Measurements from ENCODE around the gene MAP4K3. TPM values are rescaled to one million over a fixed set of nuclear protein-coding genes. Genes with fewer than 3 reads are reported as not detected.
A peak's percentile ranks its signal among the peaks of the same experiment; 100 is the strongest.

The MAP4K3 gene
- total RNA-seq, 1 donor from 2014 or later = 16.6 TPM

DNA sequence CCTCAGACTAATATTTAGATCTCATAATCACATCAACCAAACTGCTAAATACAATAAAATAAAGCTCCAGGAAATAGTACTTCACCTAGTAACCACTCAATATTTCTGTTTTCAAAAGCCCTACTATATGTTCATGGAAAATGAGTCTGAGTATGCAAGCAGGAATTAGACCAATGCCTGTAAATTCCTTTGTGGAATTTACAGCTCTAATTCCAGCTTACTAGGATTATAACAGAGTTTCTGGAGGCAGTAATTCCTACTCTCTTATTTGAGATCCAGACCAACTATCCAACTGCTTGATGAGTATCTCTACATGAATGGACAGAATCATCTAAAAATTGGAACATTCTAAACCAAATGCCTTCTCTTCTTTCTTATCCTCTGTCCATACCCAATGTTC lies 204.9 kb downstream of the MAP4K3 start:
- Mint-ChIP-seq H3K27ac (no peak overlapping the region), H3K4me3 (no peak overlapping the region), H3K27me3 (peaks cover 5% of the 10 kb centered on the region), H3K4me1 (peaks cover 18% of the 10 kb centered on the region), H3K9me3 (peaks cover 8% of the 10 kb centered on the region), H3K36me3 (ENCODE audit: low read depth) (peaks cover 4% of the 10 kb centered on the region)
- intact Hi-C loops (cut with micrococcal nuclease) = no loop called here
- DNase-seq = no peak

DNA sequence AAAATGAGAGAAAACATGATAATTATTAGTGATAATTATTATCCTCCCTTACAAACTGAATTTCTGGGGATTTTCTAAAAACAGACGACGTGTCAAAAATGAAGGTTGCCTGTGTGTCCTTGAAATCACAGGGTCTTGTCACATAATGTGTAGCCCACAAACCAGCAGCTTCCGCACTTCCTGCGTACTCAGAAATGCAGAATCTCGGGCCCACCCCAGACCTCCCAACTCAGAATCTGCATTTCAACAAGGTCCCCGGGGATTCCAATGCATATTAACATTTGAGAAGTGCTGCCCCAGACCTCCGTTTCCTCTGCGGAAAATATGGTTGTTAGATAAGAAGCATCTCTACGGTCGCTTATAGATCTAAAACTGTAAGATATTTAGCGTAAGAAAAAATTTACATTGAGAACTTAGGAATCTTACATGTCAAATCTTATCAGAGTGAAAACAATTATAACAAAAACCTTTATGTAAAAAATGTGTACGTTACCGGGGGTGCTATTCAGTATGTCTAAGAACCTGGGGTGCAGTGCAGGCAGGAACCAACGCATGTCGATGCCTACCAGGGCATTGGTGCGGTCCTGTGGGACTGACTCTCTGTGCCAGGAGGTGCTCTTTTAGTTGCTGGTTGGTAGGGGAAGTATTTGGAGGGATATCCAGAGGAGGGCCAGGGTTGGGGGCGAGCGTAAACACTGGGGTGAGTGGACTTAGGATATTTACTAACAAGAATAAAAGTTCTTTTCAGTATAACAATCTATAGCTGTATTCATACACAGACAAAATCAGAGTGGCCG lies 208.5 kb downstream of the MAP4K3 start:
- peaks cover 2% of the 10 kb centered on the region for H3K27me3 Mint-ChIP-seq
- H3K4me3 Mint-ChIP-seq = peak overlapping the region; percentile 63
- H3K9me3 Mint-ChIP-seq = no peaks in the 10 kb centered on the region
- peak; percentile 81 for DNase-seq
- H3K36me3 Mint-ChIP-seq (ENCODE audit: low read depth) = no peaks in the 10 kb centered on the region
- intact Hi-C loops (cut with micrococcal nuclease) = loop anchor here (1.0 to 10.0 kb wide), 5 partner anchors 104 to 484 kb away; no protein-coding TSS in a partner anchor
- H3K27ac Mint-ChIP-seq = peak overlapping the region; percentile 87
- H3K4me1 Mint-ChIP-seq = peaks cover 39% of the 10 kb centered on the region

DNA sequence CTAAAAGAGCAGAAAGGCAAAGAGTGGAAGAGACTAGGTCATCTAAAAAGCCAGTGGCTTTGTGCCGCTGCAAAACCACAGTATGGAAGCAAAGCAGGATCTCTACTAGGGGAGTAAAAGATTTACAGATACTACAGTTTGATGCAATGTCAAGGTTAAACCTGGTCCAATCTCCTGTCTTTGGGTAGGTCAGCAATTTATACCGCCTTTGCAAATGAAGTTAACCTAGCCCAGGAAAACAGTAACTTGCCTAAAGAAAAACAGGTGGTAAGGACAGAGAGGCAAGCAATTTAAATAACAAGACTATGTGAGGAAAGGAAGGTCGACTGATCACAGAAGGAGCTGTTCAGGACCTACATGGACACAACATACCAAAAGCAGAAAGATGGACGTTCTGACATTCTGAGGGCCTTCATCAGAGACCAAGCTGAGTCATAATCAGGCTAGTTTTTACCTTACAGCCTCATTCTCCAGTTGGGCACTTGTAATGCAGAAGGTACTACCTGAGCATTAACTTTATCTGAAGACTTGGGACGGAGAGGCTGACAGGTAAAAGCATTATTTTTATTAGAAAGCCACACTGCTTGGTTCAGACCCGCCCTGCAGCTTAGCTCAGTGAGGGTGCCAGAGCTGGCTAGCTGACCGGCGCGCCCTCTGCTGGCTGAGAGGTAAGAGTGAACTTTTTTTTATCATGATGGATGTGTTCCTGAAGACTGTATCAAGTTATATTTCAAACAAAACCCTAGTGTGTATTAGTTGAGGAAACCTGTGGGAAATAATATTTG lies 209.3 kb downstream of the MAP4K3 start:
- H3K4me1 Mint-ChIP-seq = peaks cover 39% of the 10 kb centered on the region
- no peaks in the 10 kb centered on the region for H3K27me3 Mint-ChIP-seq
- intact Hi-C loops (cut with micrococcal nuclease) = loop anchor here (1.0 to 10.0 kb wide), 4 partner anchors 104 to 483 kb away; no protein-coding TSS in a partner anchor
- H3K9me3 Mint-ChIP-seq = no peaks in the 10 kb centered on the region
- H3K4me3 Mint-ChIP-seq = peak overlapping the region; percentile 65
- no peaks in the 10 kb centered on the region for H3K36me3 Mint-ChIP-seq (ENCODE audit: low read depth)
- DNase-seq = peak; percentile 94
- H3K27ac Mint-ChIP-seq = peak overlapping the region; percentile 87

DNA sequence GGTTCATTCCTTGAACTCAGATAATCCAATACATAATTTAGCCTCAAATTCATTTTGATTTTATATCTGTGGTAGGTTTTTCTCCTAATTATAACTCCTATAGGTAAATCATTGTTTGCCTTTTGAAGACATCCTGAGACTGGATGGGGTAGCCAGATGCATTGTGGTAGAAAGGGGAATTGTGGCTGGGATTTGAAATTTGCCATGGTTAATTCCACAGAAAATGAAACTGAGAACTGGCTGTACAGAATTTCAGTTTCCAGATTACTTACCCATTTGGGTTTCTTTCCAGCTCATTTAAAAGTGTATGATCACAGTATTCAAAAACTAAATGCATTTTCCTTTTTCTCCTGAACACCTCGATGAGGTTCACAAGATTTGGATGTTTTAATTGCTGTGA lies 211.5 kb downstream of the MAP4K3 start:
- DNase-seq = peak; percentile 61
- Mint-ChIP-seq H3K27ac (peak overlapping the region; percentile 40), H3K9me3 (peaks cover 9% of the 10 kb centered on the region), H3K27me3 (no peaks in the 10 kb centered on the region), H3K4me3 (peak overlapping the region; percentile 31), H3K36me3 (ENCODE audit: low read depth) (peaks cover 4% of the 10 kb centered on the region), H3K4me1 (peaks cover 42% of the 10 kb centered on the region)
- intact Hi-C loops (cut with micrococcal nuclease) = loop anchor here (1.0 to 10.0 kb wide), 3 partner anchors 8 to 481 kb away; no protein-coding TSS in a partner anchor

DNA sequence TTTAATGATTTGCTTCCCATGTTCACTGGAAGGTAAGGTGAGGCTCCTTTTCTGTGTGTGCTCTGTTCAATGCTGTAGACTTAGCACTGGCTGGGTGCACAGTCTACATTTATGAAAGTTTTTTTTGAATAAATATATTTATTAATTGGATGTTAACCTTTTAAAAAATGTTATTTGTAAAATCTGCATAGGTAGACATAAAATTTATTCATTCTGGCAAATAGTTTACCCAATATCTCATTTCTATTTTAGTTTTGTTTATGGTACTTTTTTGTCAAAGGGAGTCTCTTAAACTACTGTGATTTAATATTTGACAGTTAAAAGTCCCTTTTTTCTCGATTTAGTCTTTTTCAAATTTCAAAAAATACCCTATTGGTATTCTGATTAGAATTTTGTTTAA lies 213.2 kb downstream of the MAP4K3 start:
- no peak overlapping the region for H3K27ac Mint-ChIP-seq
- H3K36me3 Mint-ChIP-seq (ENCODE audit: low read depth) = peaks cover 4% of the 10 kb centered on the region
- H3K27me3 Mint-ChIP-seq = no peaks in the 10 kb centered on the region
- H3K4me3 Mint-ChIP-seq = no peak overlapping the region
- intact Hi-C loops (cut with micrococcal nuclease) = loop anchor here (10.0 kb wide), 1 partner anchor 479 kb away; no protein-coding TSS in a partner anchor
- H3K4me1 Mint-ChIP-seq = peaks cover 49% of the 10 kb centered on the region
- H3K9me3 Mint-ChIP-seq = peaks cover 12% of the 10 kb centered on the region
- DNase-seq = no peak

DNA sequence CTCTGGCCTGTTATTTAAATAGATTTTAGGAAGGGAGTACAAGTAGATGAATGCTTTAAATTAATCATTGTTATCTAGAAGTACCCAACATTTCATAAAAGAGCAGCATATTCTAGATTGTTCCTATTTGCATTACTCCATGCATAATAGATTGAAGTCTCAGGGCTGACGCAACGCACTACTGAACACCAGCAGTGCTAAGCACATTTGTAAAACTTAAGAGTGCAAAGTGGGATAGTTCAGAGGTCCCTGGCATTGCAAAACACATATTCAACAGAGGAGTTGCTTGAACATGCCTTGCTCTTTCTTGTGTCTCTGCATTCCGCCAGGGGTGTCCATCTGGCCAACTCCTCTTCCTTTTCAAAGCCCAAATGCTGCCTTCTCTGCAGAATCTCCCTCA lies 215.6 kb downstream of the MAP4K3 start:
- intact Hi-C loops (cut with micrococcal nuclease) = loop anchor here (10.0 kb wide), 1 partner anchor 477 kb away; no protein-coding TSS in a partner anchor
- H3K4me1 Mint-ChIP-seq = peaks cover 47% of the 10 kb centered on the region
- H3K27me3 Mint-ChIP-seq = no peaks in the 10 kb centered on the region
- peaks cover 12% of the 10 kb centered on the region for H3K9me3 Mint-ChIP-seq
- no peak overlapping the region for H3K27ac Mint-ChIP-seq
- peaks cover 5% of the 10 kb centered on the region for H3K36me3 Mint-ChIP-seq (ENCODE audit: low read depth)
- DNase-seq = no peak
- no peak overlapping the region for H3K4me3 Mint-ChIP-seq

DNA sequence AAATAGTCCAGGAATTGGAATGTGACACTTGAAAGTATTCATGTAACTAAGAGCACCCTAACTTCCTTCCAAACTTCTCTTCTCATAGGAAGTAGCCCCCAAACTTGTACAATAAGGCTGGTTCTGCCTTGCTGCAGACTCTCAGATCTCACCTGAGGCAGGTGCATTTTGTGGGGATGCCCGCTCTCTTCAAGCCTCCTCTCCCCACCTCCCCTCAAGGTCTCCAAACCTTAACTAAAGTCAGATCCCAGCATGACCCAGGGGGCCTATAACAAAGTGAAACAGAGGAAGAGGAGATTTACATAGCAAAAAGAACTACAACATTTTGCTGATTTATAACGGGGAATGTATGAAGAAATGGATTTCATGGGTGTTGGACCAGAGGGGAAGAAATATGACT lies 216.9 kb downstream of the MAP4K3 start:
- Mint-ChIP-seq H3K4me1 (peaks cover 51% of the 10 kb centered on the region), H3K9me3 (peaks cover 12% of the 10 kb centered on the region), H3K4me3 (peak overlapping the region; percentile 41), H3K36me3 (ENCODE audit: low read depth) (peaks cover 5% of the 10 kb centered on the region), H3K27me3 (no peaks in the 10 kb centered on the region), H3K27ac (peak overlapping the region; percentile 66)
- DNase-seq = no peak
- intact Hi-C loops (cut with micrococcal nuclease) = loop anchor here (10.0 kb wide), 1 partner anchor 475 kb away; no protein-coding TSS in a partner anchor

DNA sequence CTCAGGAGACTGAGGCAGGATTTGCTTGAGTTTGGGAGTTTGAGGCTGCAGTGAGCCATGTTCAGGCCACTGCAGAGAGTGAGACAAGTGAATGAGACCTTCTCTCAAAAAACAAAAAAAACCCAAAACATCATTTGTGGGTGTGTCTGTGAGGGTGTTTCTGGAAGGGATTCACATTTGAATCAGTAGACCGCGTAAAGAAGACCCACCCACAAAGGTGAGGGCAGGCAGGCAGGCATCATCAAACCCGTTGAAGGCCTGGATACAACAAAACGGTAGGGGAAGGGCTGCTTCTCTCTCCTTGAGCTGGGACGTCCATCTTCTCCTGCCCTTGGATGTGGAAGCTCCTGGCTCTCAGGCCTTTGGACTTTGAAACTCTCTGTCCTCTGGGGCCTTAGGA lies 218.7 kb downstream of the MAP4K3 start:
- Mint-ChIP-seq H3K27me3 (no peaks in the 10 kb centered on the region), H3K9me3 (peaks cover 19% of the 10 kb centered on the region), H3K4me1 (peaks cover 57% of the 10 kb centered on the region), H3K36me3 (ENCODE audit: low read depth) (peaks cover 15% of the 10 kb centered on the region), H3K4me3 (peak overlapping the region; percentile 34), H3K27ac (peak overlapping the region; percentile 86)
- intact Hi-C loops (cut with micrococcal nuclease) = no loop called here
- DNase-seq = peak; percentile 71

DNA sequence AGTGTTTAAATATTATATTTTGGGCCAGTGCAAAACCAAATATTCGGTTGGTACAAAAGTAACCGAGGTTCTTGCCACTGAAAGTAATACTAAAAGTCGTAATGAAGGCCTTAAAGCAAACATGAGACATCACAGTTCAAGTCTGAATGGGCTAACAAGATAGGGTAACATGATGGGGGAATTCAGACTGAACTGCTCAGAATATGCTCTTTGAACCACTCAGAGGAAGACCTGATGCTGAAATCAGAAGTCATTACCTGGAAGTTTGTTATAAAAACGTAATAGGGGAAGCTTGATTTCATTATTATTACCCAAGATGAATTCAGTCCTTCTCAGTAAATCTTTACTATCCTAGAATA lies 219.9 kb downstream of the MAP4K3 start:
- H3K9me3 Mint-ChIP-seq = peaks cover 19% of the 10 kb centered on the region

DNA sequence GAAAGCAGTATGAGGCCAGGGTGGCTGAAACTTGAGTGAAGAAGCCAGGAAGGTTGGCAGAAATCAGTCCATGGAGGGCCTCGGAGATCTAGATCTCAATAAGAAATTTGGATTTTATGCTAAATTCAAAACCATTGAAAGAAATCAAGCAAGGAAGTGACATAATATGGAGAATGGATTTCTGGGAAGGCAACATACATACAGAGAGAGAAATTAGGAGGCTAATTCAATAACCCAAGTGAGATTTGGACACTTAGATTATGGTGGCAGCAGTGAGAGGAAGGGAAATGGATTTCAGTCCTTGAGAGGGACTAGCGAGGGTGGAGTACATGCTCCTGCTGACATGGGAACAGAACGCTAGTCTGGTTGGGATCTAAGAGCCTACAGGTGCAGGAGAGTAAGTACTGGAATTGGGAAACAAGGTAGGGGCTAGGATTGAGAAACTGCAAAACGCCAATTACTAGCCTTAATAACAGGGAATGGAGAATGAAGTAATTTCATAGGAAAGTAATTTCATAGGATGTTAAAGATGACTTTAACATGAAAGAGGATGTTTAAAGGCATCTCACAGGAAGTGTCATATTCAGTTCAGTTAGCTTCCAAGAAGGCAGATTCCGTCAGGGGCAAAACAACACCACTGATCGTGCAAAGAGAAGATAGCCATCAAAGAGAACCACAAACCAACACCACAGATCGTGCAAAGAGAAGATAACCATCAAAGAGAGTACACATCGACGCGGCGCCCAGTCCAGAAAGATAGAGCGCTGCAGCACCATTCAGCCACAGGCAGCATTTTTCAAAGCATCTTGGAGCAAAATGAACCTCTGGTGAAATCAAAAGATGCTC lies 220.5 kb downstream of the MAP4K3 start:
- peaks cover 61% of the 10 kb centered on the region for H3K4me1 Mint-ChIP-seq
- H3K9me3 Mint-ChIP-seq = peaks cover 16% of the 10 kb centered on the region
- peak; percentile 96 for DNase-seq
- H3K36me3 Mint-ChIP-seq (ENCODE audit: low read depth) = peaks cover 14% of the 10 kb centered on the region
- H3K4me3 Mint-ChIP-seq = peak overlapping the region; percentile 62
- no peaks in the 10 kb centered on the region for H3K27me3 Mint-ChIP-seq
- intact Hi-C loops (cut with micrococcal nuclease) = loop anchor here (1.0 to 2.0 kb wide), 5 partner anchors 9 to 296 kb away; no protein-coding TSS in a partner anchor
- H3K27ac Mint-ChIP-seq = peak overlapping the region; percentile 86

More for the DNA sequence above, 219.9 kb downstream of the MAP4K3 start:
- Mint-ChIP-seq H3K4me1 (peaks cover 61% of the 10 kb centered on the region), H3K27me3 (no peaks in the 10 kb centered on the region), H3K36me3 (ENCODE audit: low read depth) (peaks cover 17% of the 10 kb centered on the region), H3K27ac (peak overlapping the region; percentile 86), H3K4me3 (peak overlapping the region; percentile 62)
- intact Hi-C loops (cut with micrococcal nuclease) = loop anchor here (1.0 to 2.0 kb wide), 4 partner anchors 8 to 296 kb away; no protein-coding TSS in a partner anchor
- no peak for DNase-seq

DNA sequence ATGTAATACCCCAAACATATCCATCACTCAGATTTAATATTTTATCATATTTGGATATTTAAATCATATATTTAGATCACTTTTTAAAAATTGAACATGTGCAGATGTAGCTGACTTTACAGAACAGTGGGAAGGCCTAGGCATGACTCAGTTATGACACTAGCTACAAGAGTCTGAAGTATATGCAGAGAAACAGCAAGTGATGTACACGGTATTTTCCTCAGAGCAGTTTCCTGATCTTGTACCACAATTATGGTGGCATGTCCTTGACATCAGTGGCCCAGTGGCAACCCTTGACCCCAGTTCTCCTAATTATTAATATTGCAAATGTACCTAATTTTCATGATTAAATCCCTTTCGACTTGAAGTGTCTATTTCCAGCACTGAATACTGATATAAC lies 221.5 kb downstream of the MAP4K3 start:
- intact Hi-C loops (cut with micrococcal nuclease) = no loop called here

DNA sequence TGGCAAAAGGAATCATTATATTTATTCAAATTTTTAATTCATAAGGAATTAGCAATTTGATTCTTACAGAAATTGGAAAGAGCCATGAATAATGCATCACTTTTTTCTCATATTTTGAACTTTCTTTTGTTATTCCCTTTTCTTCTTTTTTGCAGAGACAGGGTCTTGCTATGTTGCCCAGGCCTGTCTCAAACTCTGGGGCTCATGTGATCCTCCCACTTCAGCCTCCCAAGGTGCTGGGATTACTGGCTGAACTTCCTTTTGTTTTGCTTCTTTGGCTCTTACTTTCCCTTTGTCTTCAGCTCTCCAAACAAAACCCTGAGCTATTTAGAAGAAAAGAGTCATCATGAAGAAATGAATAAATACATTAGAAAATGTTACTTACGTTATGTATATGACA lies 224.1 kb downstream of the MAP4K3 start:
- peak overlapping the region; percentile 36 for H3K27ac Mint-ChIP-seq

More for the DNA sequence above, 221.5 kb downstream of the MAP4K3 start:
- Mint-ChIP-seq H3K27me3 (no peaks in the 10 kb centered on the region), H3K4me1 (peaks cover 72% of the 10 kb centered on the region), H3K36me3 (ENCODE audit: low read depth) (peaks cover 16% of the 10 kb centered on the region), H3K9me3 (peaks cover 17% of the 10 kb centered on the region), H3K27ac (peak overlapping the region; percentile 86), H3K4me3 (peak overlapping the region; percentile 62)
- peak; percentile 65 for DNase-seq

DNA sequence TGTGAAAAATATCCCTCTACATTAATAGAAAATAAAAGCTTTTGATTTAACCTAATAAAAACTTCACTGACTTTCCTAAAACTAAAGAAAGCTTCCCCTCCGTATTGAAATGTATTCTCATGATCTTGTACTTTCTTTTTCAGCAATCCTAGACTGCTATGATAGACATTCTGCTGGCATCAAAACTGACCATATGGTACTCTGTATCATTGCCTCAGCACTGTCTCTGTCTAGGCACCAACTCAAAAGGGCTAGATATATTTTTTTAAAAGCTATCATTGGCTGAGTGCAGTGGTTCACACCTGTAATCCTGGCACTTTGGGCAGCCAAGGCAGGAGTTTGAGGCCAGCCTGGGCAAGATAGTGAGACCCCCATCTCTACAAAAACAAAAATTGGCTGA lies 226.2 kb downstream of the MAP4K3 start:
- no peak overlapping the region for H3K27ac Mint-ChIP-seq
- no peak for DNase-seq
- H3K36me3 Mint-ChIP-seq (ENCODE audit: low read depth) = peaks cover 15% of the 10 kb centered on the region
- no peak overlapping the region for H3K4me3 Mint-ChIP-seq
- no peaks in the 10 kb centered on the region for H3K27me3 Mint-ChIP-seq
- H3K4me1 Mint-ChIP-seq = peaks cover 37% of the 10 kb centered on the region
- H3K9me3 Mint-ChIP-seq = peaks cover 16% of the 10 kb centered on the region
- intact Hi-C loops (cut with micrococcal nuclease) = no loop called here

More for the DNA sequence above, 224.1 kb downstream of the MAP4K3 start:
- H3K4me1 Mint-ChIP-seq = peaks cover 52% of the 10 kb centered on the region
- H3K36me3 Mint-ChIP-seq (ENCODE audit: low read depth) = peaks cover 16% of the 10 kb centered on the region
- H3K4me3 Mint-ChIP-seq = no peak overlapping the region
- peaks cover 13% of the 10 kb centered on the region for H3K9me3 Mint-ChIP-seq
- intact Hi-C loops (cut with micrococcal nuclease) = no loop called here
- H3K27me3 Mint-ChIP-seq = no peaks in the 10 kb centered on the region
- DNase-seq = no peak
